Measurements from ENCODE around the gene GOLGA6L1.
"Not testable (repeated sequence)": the region's sequence is repeated elsewhere in the genome, so short reads cannot be mapped to it uniquely, and the experiment has no call there.

GOLGA6L1 gene, protein sequence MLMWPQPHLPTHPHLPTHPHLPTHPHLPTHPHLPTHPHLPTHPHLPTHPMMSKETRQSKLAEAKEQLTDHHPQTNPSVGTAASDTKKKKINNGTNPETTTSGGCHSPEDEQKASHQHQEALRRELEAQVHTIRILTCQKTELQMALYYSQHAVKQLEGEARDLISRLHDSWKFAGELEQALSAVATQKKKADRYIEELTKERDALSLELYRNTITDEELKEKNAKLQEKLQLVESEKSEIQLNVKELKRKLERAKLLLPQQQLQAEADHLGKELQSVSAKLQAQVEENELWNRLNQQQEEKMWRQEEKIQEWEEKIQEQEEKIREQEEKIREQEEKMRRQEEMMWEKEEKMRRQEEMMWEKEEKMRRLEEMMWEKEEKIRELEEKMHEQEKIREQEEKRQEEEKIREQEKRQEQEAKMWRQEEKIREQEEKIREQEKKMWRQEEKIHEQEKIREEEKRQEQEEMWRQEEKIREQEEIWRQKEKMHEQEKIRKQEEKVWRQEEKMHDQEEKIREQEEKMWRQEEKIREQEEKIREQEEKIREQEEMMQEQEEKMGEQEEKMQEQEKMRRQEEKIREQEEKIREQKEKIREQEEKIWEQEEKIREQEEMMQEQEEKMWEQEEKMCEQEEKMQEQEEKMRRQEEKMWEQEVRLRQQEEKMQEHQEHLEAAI

DNA sequence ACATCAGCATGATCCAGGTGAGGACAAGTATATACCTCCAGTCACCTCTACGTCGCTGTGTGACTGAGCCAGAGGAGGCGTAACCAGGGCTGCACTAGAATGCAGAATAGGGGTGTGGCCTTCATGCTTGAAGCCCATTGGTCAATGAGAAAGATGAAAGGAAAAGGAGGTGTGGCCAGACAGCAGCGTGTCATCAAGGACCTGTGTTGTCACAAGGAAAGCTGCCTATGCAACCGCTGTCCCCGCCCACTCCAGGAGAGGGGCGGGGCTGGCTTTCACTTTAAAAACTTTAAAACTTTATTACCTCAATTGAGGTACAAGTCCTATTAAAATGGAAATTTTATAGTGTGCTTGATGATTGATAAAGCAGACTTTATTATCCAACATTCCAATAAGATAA is at the start of gene GOLGA6L1:
GOLGA6L1 (minus strand) TSS at position 101 of the 400 bp plus-strand sequence; CDS start at position 10, 91 bp downstream.
- not testable (repeated sequence) for DNase-seq

DNA sequence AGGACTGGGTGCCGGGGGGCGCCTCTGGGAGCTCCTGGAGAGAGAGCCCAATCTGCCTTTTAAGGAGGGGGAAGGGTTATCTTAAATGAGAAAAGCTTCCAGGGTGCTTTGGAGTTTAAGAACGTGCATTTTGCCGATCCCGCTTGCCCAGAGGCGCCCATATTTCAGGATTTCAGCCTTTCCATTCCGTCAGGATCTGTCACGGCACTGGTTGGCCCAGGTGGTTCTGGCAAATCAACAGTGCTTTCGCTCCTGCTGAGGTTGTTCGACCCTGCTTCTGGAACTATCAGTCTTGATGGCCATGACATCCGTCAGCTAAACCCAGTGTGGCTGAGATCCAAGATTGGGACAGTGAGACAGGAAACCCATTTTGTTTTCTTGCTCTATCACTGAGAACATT is 44.6 kb upstream of the GOLGA6L1 start:
- not testable (repeated sequence) for DNase-seq

DNA sequence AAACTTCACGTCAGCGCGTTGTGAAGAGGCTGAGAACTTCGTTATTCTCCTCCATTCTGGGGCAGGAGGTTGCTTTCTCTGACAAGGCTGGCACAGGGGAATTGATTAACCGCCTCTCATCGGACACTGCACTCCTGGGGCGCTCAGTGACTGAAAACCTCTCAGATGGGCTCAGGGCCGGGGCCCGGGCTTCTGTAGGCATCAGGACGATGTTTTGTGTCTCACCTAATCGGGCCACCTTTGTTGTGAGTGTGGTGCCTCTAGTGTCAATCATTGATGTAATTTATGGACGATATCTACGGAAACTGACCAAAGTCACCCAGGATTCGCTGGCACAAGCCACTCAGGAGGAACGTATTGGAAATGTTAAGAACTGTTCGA is 43.9 kb upstream of the GOLGA6L1 start:
- not testable (repeated sequence) for DNase-seq

DNA sequence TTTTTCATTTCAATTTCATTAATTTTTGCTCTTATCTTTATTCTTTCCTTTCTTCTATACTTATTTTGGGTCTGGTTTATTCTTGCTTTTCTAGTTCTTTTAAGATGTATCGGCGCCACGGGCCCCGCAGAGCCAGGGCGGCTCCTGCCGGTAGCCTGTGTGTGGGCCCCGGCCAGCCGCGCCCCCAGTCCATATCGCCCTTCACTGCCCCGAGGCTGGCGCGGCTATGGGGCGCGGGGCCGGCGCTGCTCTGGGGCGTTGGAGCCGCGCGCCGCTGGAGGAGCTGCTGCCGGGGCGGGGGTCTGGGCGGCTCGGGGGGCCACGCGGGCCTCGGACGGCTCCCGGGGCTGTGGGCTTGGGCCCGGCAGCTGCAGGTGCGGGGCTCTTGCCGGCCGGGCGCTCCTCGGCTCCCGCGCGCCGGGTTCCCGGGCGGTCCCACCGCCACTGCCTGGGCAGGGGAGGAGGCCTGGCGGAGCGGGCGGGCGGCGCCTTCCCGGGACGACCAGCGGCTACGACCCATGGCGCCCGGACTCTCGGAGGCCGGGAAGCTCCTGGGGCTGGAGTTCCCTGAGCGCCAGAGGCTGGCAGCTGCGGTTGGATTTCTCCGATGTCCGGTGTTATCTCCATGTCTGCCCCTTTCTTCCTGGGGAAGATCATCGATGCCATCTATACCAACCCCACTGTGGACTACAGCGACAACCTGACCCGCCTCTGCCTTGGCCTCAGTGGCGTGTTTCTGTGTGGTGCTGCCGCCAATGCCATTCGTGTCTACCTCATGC is 43.3 kb upstream of the GOLGA6L1 start:
- not testable (repeated sequence) for DNase-seq

DNA sequence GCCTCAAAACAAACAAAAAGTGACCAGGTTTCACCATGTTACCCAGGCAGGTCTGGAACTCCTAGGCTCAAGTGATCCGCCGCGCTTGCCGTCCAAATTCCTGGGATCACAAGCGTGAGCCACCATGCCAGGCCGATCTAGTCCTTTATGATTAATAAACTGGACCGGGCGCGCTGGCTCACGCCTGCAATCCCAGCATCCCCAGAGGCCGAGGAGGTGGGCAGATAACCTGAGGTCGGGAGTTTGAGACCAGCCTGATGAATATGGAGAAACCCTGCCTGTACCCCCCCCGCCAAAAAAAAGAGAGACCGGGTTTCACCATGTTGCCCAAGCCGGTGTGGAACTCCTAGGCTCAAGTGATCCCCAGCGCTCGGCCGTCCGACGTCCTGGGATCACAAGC is 40.1 kb upstream of the GOLGA6L1 start:
- DNase-seq: not testable (repeated sequence)

DNA sequence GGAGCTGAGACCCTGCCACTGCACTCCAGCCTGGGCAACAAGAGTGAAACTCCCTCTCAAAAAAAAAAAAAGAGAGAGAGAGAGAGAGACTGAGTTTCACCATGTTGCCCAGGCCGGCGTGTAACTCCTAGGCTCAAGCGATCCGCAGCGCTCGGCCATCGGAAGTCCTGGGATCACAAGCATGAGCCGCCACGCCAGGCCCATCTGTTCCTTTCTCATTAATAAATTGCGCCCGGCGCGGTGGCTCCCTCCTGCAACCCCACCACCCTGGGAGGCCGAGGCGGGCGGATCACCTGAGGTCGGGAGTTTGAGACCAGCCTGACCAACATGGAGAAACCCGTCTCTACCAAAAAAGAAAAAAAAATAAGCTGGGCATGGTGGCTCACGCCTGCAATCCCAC is 39.0 kb upstream of the GOLGA6L1 start:
- not testable (repeated sequence) for DNase-seq

DNA sequence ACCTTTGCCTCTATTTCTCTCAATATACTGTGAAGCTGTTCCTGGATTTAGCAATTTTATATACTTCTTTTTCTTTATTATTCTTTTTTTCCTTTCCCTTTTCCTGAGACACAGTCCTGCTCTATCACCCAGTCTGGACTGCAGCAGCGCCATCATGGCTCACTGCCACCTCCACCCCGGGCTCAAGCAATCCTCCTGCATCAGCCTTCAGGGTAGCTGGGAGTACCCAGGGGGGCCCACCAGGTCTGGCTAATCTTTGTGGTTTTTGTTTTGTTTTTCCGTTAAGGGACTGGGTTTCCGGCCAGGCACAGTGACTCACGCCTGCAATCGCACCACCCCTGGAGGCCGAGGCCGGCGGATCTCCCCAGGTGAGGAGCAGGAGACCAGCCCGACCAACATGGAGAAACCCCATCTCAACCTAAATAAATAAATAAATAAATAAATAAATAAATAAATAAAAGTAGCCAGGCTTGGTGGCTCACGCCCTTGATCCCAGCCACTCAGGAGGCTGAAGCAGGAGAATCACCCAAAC is 38.1 kb upstream of the GOLGA6L1 start:
- not testable (repeated sequence) for DNase-seq

DNA sequence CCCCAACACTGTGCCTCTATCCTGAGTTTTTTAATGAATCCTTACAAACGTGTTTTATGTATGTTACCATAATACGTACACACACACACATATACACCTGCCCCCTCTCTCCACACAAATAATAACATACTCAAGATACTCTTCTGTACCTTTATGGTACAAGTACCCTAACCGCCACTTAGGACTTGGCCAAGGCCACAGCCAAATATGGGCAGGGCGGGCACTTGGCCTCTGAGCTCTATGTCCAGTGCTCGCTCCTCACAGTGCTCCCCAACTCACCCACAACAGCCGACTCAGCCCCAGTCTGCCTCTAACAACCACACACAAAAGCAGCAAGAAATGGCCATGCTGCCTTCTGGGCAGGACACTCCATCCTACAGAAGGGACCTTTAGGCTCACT is 3.8 kb downstream of the GOLGA6L1 start:
- DNase-seq: not testable (repeated sequence)

DNA sequence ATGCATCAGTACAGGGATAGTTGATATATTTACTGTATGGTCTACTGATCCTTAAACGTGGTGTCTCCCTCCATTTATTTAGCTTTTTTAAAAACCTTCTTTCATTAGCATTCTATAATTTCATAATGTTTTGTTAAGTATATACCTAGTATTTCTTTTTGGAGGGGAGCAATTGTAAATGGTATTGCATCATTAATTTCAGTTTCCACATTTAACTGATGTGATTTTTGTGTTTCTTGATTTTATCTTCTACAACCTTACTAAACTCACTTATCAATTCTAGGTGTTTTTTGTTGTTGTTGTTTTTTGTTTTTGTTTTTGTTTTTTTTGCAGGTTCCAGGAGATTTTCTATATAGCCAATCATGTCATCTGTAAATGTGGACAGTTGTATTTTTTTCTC is 18.4 kb downstream of the GOLGA6L1 start:
- no peak for DNase-seq

DNA sequence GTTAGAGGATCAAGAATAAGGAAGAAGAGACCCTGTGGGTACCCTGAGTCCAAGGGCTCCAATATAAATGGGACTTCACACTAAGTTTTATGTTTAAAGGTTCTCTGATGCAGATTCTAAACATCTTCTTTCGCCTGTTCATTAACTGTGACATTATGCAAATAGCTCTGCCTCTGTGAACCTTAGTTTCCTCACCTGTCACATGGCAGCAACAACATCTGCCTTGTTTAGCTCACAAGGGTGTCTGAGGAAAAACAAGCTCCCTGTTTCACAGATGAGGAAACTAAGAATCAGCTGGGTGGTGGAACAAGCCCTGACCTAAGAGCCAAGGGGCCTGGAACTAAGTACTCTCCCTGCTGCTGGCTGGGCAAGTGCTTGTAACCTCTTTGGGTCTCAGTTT is 40.8 kb downstream of the GOLGA6L1 start:
- DNase-seq: no peak

DNA sequence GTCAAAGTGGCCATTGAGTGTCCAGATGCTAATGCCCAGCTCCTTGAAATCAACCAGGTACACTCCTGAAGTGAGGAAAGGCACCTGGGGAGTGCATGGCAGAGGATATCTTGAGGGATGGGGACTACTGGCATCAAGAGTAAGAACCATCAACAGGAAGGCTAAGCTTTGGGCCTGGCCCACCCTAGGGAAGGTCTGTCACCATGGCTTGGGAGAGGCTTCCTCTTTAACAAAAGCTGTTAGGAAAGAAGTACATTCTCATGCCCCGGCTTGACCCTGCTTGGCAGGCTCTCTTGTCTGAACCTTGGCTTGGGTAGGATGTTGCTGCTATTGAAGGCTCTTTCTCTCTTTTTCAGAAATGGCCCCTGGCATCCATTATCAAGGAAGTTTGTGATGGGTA is 53.5 kb downstream of the GOLGA6L1 start:
- DNase-seq: no peak

DNA sequence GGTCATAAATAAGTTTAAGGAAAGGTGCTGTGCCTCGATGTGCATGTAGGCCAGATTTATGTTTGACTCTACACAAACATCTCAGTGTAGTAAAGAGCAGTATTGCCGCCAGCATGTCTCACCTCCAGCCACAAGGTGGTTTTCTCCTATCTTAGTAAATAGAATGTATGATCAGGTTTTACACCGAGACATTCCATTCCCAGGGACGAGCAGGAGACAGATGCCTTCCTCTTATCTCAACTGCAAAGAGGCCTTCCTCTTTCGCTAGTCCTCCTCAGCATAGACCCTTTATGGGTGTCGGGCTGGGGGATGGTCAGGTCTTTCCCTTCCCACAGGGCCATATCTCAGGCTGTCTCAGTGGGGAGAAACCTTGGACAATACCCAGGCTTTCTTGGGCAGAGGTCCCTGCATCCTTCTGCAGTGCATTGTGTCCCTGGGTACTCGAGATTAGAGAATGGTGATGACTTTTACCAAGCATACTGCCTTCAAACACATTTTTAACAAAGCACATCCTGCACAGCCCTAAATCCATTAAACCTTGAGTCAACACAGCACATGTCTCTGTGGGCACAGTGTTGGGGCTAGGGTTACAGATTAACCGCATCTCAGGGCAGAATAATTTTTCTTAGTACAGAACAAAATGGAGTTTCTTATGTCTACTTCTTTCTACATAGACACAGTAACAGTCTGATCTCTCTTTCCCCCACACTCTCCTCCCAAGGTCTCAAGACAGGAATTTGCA is 54.5 kb downstream of the GOLGA6L1 start:
- not testable (repeated sequence) for DNase-seq

DNA sequence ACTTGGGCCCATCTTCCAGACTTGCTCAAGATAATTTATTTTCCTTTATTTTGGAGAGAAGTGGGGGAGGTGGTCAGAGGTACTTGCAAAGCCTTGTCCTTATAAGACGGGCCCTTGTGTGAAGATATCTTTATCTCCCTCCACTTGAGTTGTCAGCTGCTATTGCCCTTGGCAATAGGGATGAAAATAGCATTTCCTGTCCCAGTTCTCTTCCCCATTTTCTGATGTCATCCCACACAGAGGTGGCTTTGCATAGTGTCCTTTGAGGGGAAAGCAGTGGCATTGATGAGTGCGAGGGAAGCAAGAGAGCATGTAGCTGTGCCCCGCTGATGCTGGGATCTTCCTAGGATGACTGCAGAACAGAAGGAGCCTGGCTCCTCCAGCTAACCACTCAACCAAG is 55.4 kb downstream of the GOLGA6L1 start:
- no peak for DNase-seq

DNA sequence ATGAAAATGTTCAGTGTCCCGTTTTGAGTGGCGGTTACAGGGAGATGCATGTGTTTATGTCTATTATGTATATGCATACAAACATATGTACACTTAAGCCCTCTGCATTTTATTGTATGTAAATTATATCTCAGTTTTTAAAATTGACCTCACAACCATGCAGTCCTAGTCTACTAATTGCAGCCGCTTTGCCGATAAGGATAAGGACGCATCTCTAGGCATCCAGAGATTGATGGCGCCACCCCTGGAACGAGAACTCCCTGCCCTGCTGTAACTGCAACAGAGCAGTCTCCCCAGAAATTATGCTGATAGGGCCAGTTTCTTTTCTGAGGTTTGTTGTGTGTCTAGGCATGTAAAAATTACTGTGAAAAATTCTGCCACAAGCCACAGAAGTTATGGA is 56.9 kb downstream of the GOLGA6L1 start:
- DNase-seq: no peak
